Measurements from ENCODE around the gene CSGALNACT2.
A peak's percentile ranks its signal among the peaks of the same experiment; 100 is the strongest.
"Not testable (repeated sequence)": the region's sequence is repeated elsewhere in the genome, so short reads cannot be mapped to it uniquely, and the experiment has no call there.

CSGALNACT2 gene

GRCh38 chr10:43151371-43151770, 13.1 kb downstream of the CSGALNACT2 start:
- no peak for DNase-seq (ENCODE audit: low read depth)

GRCh38 chr10:43153901-43154300, 15.7 kb downstream of the CSGALNACT2 start:
- DNase-seq (ENCODE audit: low read depth), result no peak

GRCh38 chr10:43155221-43155620, 17.0 kb downstream of the CSGALNACT2 start:
- no peak for DNase-seq (ENCODE audit: low read depth)

- DNase-seq (ENCODE audit: low read depth), result no peak
Observed at GRCh38 chr10:43155741-43156140, 17.5 kb downstream of the CSGALNACT2 start.

- DNase-seq (ENCODE audit: low read depth), result no peak
Observed at GRCh38 chr10:43156590-43157341, 18.5 kb downstream of the CSGALNACT2 start.

GRCh38 chr10:43158636-43159035, 20.4 kb downstream of the CSGALNACT2 start:
- DNase-seq (ENCODE audit: low read depth), result no peak

GRCh38 chr10:43160046-43160920, 22.0 kb downstream of the CSGALNACT2 start:
- peak; percentile 70 for DNase-seq (ENCODE audit: low read depth)

GRCh38 chr10:43160921-43161255, 22.6 kb downstream of the CSGALNACT2 start:
- DNase-seq (ENCODE audit: low read depth), result no peak

GRCh38 chr10:43162604-43163003, 24.4 kb downstream of the CSGALNACT2 start:
- DNase-seq (ENCODE audit: low read depth), result no peak

- DNase-seq (ENCODE audit: low read depth), result no peak
Observed at GRCh38 chr10:43166207-43166879, 28.1 kb downstream of the CSGALNACT2 start.

- no peak for DNase-seq (ENCODE audit: low read depth)
Observed at GRCh38 chr10:43166880-43167497, 28.7 kb downstream of the CSGALNACT2 start.

- DNase-seq (ENCODE audit: low read depth), result no peak
Observed at GRCh38 chr10:43167498-43167889, 29.2 kb downstream of the CSGALNACT2 start.

- no peak for DNase-seq (ENCODE audit: low read depth)
Observed at GRCh38 chr10:43170491-43170890, 32.2 kb downstream of the CSGALNACT2 start.

- no peak for DNase-seq (ENCODE audit: low read depth)
Observed at GRCh38 chr10:43172645-43173044, 34.4 kb downstream of the CSGALNACT2 start.

- DNase-seq (ENCODE audit: low read depth), result no peak
Observed at GRCh38 chr10:43173120-43173519, 34.9 kb downstream of the CSGALNACT2 start.

- DNase-seq (ENCODE audit: low read depth), result no peak
Observed at GRCh38 chr10:43174969-43175368, 36.7 kb downstream of the CSGALNACT2 start.

- no peak for DNase-seq (ENCODE audit: low read depth)
Observed at GRCh38 chr10:43176271-43176670, 38.0 kb downstream of the CSGALNACT2 start.

- no peak for DNase-seq (ENCODE audit: low read depth)
Observed at GRCh38 chr10:43177595-43177994, 39.4 kb downstream of the CSGALNACT2 start.

GRCh38 chr10:43181146-43181545, 42.9 kb downstream of the CSGALNACT2 start:
- no peak for DNase-seq (ENCODE audit: low read depth)

- DNase-seq (ENCODE audit: low read depth), result not testable (repeated sequence)
Observed at GRCh38 chr10:43183764-43184163, 45.5 kb downstream of the CSGALNACT2 start.

GRCh38 chr10:43186150-43186549, 47.9 kb downstream of the CSGALNACT2 start:
- peak; percentile 20 for DNase-seq (ENCODE audit: low read depth)

- DNase-seq (ENCODE audit: low read depth), result no peak
Observed at GRCh38 chr10:43187213-43187612, 49.0 kb downstream of the CSGALNACT2 start.

Data from EH (cell line).